ENCODE results near the gene TRAF2. TPM values are rescaled to one million over a fixed set of nuclear protein-coding genes. Genes with fewer than 3 reads are reported as not detected.

Gene TRAF2
- polyA plus RNA-seq, 3 donors = 1.6 to 6.1 (median 2.0) TPM

GRCh38 chr9:136970361-136970760 lies 84.0 kb downstream of the TRAF2 start:
- H3K9ac ChIP-seq (ENCODE audit: insufficient read depth, low read length, poor library complexity, severe bottlenecking) = no peak overlapping the region

DNA sequence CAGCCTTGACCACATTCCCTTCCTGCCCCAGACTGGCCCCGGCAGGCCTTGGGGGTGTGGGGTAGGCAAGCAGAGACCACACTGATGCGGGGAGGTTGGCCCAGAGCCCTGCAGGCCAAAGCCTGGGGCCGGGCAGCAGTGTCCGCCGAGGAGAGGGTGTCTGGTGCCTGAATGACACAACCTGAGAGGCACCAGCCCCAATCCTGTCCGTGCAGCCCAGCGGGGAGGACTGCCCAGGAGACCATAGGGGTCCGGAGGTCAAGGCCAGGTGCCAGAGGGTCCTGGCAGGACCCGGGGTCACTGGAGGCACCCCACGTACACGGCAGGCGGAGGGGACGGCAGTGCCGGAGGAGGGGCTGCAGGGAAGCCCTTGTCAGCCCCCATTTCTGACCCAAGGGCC lies 85.4 kb downstream of the TRAF2 start:
- Mint-ChIP-seq H3K27ac (no peak overlapping the region), H3K36me3 (no peaks in the 10 kb centered on the region), H3K4me3 (no peak overlapping the region), H3K9me3 (no peaks in the 10 kb centered on the region), H3K27me3 (ENCODE audit: low read depth in 3 of 3) (peaks cover 8 to 28% (median 10%) of the 10 kb centered on the region in 3 donors), H3K4me1 (peaks cover 22% of the 10 kb centered on the region)
- Histone ChIP-seq H3K9ac (ENCODE audit: insufficient read depth, low read length, poor library complexity, severe bottlenecking) (no peak overlapping the region), H3K4me2 (replicated peaks; ENCODE audit: extremely low read depth, low read length, poor library complexity, severe bottlenecking) (no peak overlapping the region), H3K4me3 (replicated peaks in 1 of 3; ENCODE audit: low read depth in 2 of 3, low read length in 3 of 3) (no peak overlapping the region), H3K9me3 (replicated peaks in 1 of 2; ENCODE audit: control insufficient read depth in 1 of 2, insufficient read depth in 1 of 2, low read length in 2 of 2) (no peaks in the 10 kb centered on the region), H3K4me1 (ENCODE audit: control insufficient read depth in 1 of 2, insufficient read depth in 2 of 2, low read length in 2 of 2) (peaks cover 17 to 30% of the 10 kb centered on the region in 2 donors), H3K79me2 (ENCODE audit: insufficient read depth, low read length) (no peaks in the 10 kb centered on the region), H4K20me1 (ENCODE audit: insufficient read depth, low read length) (no peaks in the 10 kb centered on the region), H2AFZ (ENCODE audit: insufficient read depth, low read depth, low read length, poor library complexity, severe bottlenecking) (no peak overlapping the region), H3K27ac (ENCODE audit: low read depth in 1 of 2, low read length in 2 of 2) (no peak overlapping the region), H3K27me3 (ENCODE audit: control insufficient read depth in 2 of 2, insufficient read depth in 2 of 2, low read length in 2 of 2) (peaks cover 0 to 9% of the 10 kb centered on the region in 2 donors), H3K36me3 (replicated peaks in 1 of 2; ENCODE audit: control insufficient read depth in 1 of 2, insufficient read depth in 2 of 2, low read length in 2 of 2) (no peaks in the 10 kb centered on the region)
- intact Hi-C loops (cut with micrococcal nuclease) = no loop called here
- TF ChIP-seq, protein P1, sequence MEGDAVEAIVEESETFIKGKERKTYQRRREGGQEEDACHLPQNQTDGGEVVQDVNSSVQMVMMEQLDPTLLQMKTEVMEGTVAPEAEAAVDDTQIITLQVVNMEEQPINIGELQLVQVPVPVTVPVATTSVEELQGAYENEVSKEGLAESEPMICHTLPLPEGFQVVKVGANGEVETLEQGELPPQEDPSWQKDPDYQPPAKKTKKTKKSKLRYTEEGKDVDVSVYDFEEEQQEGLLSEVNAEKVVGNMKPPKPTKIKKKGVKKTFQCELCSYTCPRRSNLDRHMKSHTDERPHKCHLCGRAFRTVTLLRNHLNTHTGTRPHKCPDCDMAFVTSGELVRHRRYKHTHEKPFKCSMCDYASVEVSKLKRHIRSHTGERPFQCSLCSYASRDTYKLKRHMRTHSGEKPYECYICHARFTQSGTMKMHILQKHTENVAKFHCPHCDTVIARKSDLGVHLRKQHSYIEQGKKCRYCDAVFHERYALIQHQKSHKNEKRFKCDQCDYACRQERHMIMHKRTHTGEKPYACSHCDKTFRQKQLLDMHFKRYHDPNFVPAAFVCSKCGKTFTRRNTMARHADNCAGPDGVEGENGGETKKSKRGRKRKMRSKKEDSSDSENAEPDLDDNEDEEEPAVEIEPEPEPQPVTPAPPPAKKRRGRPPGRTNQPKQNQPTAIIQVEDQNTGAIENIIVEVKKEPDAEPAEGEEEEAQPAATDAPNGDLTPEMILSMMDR (IDR thresholded peaks at IDR 0.05) = no peak
- DNase-seq = no peak
- 96% methylated on average over 12 of the region's 14 CpGs for WGBS (ENCODE audit: insufficient coverage)

More at GRCh38 chr9:136970361-136970760, 84.0 kb downstream of the TRAF2 start:
- H3K9me3 ChIP-seq (replicated peaks in 1 of 2; ENCODE audit: control insufficient read depth in 1 of 2, insufficient read depth in 1 of 2, low read length in 2 of 2) = no peaks in the 10 kb centered on the region
- Mint-ChIP-seq H3K27me3 (ENCODE audit: low read depth in 3 of 3) (peaks cover 11 to 27% (median 13%) of the 10 kb centered on the region in 3 donors), H3K4me1 (peaks cover 21% of the 10 kb centered on the region), H3K36me3 (no peaks in the 10 kb centered on the region), H3K27ac (no peak overlapping the region), H3K9me3 (no peaks in the 10 kb centered on the region), H3K4me3 (no peak overlapping the region)
- H3K4me1 ChIP-seq (ENCODE audit: control insufficient read depth in 1 of 2, insufficient read depth in 2 of 2, low read length in 2 of 2) = peaks cover 14 to 26% of the 10 kb centered on the region in 2 donors
- no peak for DNase-seq
- 88% methylated on average over 5 of the region's 11 CpGs for WGBS (ENCODE audit: insufficient coverage)
- TF ChIP-seq, protein P1 (IDR thresholded peaks at IDR 0.05) = no peak
- intact Hi-C loops (cut with micrococcal nuclease) = no loop called here
- H3K4me2 ChIP-seq (replicated peaks; ENCODE audit: extremely low read depth, low read length, poor library complexity, severe bottlenecking) = no peak overlapping the region
- no peak overlapping the region for H3K4me3 ChIP-seq (replicated peaks in 1 of 3; ENCODE audit: low read depth in 2 of 3, low read length in 3 of 3)
- no peak overlapping the region for H2AFZ ChIP-seq (ENCODE audit: insufficient read depth, low read depth, low read length, poor library complexity, severe bottlenecking)
- no peak overlapping the region for H3K27ac ChIP-seq (ENCODE audit: low read depth in 1 of 2, low read length in 2 of 2)
- H4K20me1 ChIP-seq (ENCODE audit: insufficient read depth, low read length) = no peaks in the 10 kb centered on the region
- no peaks in the 10 kb centered on the region for H3K79me2 ChIP-seq (ENCODE audit: insufficient read depth, low read length)
- H3K36me3 ChIP-seq (replicated peaks in 1 of 2; ENCODE audit: control insufficient read depth in 1 of 2, insufficient read depth in 2 of 2, low read length in 2 of 2) = no peaks in the 10 kb centered on the region
- H3K27me3 ChIP-seq (ENCODE audit: control insufficient read depth in 2 of 2, insufficient read depth in 2 of 2, low read length in 2 of 2) = no peaks in the 10 kb centered on the region
